Measurements from ENCODE around the gene ACSL3.

ACSL3 gene

GRCh38 chr2:222902660-222903059 is 41.8 kb downstream of the ACSL3 start:
- no peak overlapping the region for H2AFZ ChIP-seq (ENCODE audit: low read length)
- no peak overlapping the region for H3K4me2 ChIP-seq (ENCODE audit: low read depth, low read length, poor library complexity, severe bottlenecking)
- no peaks in the 10 kb centered on the region for H3K4me1 ChIP-seq (ENCODE audit: insufficient read depth, low read length, poor library complexity, severe bottlenecking)
- no peaks in the 10 kb centered on the region for H3K9me2 ChIP-seq (replicated peaks; ENCODE audit: low read depth, low read length)
- H3K9me3 ChIP-seq (ENCODE audit: insufficient read depth, low read depth, low read length): no peaks in the 10 kb centered on the region
- H3F3A ChIP-seq (ENCODE audit: low read depth): no peaks in the 10 kb centered on the region
- H3K36me3 ChIP-seq (ENCODE audit: insufficient read depth, low read length): peaks cover 20% of the 10 kb centered on the region; the same call in 1 of the 2 replicates
- H3K4me3 ChIP-seq (ENCODE audit: low read length, poor library complexity, severe bottlenecking): no peak overlapping the region
- H3K27me3 ChIP-seq (ENCODE audit: insufficient read depth, low read length, poor library complexity, severe bottlenecking): no peaks in the 10 kb centered on the region
- peaks cover 28% of the 10 kb centered on the region for H4K20me1 ChIP-seq (ENCODE audit: insufficient read depth, low read length, poor library complexity, severe bottlenecking)
- TF ChIP-seq CTCF (conservative IDR thresholded peaks at IDR 0.05; ENCODE audit: low read length): no peak
- TF ChIP-seq EZH2phosphoT487 (IDR thresholded peaks at IDR 0.05; ENCODE audit: borderline replicate concordance): no peak
- H3K9ac ChIP-seq (ENCODE audit: low read depth, low read length, poor library complexity, severe bottlenecking): no peak overlapping the region
- peaks cover 65% of the 10 kb centered on the region for H3K79me2 ChIP-seq (ENCODE audit: insufficient read depth, low read length)

- H2AFZ ChIP-seq (ENCODE audit: low read length): no peak overlapping the region
- H3F3A ChIP-seq (ENCODE audit: low read depth): no peaks in the 10 kb centered on the region
- H3K4me1 ChIP-seq (ENCODE audit: insufficient read depth, low read length, poor library complexity, severe bottlenecking): no peaks in the 10 kb centered on the region
- H3K9me2 ChIP-seq (replicated peaks; ENCODE audit: low read depth, low read length): no peaks in the 10 kb centered on the region
- H3K4me2 ChIP-seq (ENCODE audit: low read depth, low read length, poor library complexity, severe bottlenecking): no peak overlapping the region
- no peaks in the 10 kb centered on the region for H3K9me3 ChIP-seq (ENCODE audit: insufficient read depth, low read depth, low read length)
- peaks cover 65% of the 10 kb centered on the region; the same call in 1 of the 2 replicates for H3K79me2 ChIP-seq (ENCODE audit: insufficient read depth, low read length)
- H4K20me1 ChIP-seq (ENCODE audit: insufficient read depth, low read length, poor library complexity, severe bottlenecking): peaks cover 32% of the 10 kb centered on the region
- H3K27me3 ChIP-seq (ENCODE audit: insufficient read depth, low read length, poor library complexity, severe bottlenecking): no peaks in the 10 kb centered on the region
- peaks cover 23% of the 10 kb centered on the region; the same call in 1 of the 2 replicates for H3K36me3 ChIP-seq (ENCODE audit: insufficient read depth, low read length)
- TF ChIP-seq EZH2phosphoT487 (IDR thresholded peaks at IDR 0.05; ENCODE audit: borderline replicate concordance) (no peak), CTCF (conservative IDR thresholded peaks at IDR 0.05; ENCODE audit: low read length) (peak; percentile 77)
- no peak overlapping the region for H3K4me3 ChIP-seq (ENCODE audit: low read length, poor library complexity, severe bottlenecking)
- no peak overlapping the region for H3K9ac ChIP-seq (ENCODE audit: low read depth, low read length, poor library complexity, severe bottlenecking)
These were observed 42.7 kb downstream of the ACSL3 start for GRCh38 chr2:222903234-222904220.

- Histone ChIP-seq H3F3A (ENCODE audit: low read depth) (no peaks in the 10 kb centered on the region), H3K4me3 (ENCODE audit: low read length, poor library complexity, severe bottlenecking) (no peak overlapping the region), H3K9me3 (ENCODE audit: insufficient read depth, low read depth, low read length) (no peaks in the 10 kb centered on the region), H3K4me2 (ENCODE audit: low read depth, low read length, poor library complexity, severe bottlenecking) (no peak overlapping the region), H3K36me3 (ENCODE audit: insufficient read depth, low read length) (peaks cover 33% of the 10 kb centered on the region), H3K4me1 (ENCODE audit: insufficient read depth, low read length, poor library complexity, severe bottlenecking) (no peaks in the 10 kb centered on the region), H3K9ac (ENCODE audit: low read depth, low read length, poor library complexity, severe bottlenecking) (no peak overlapping the region), H3K9me2 (replicated peaks; ENCODE audit: low read depth, low read length) (no peaks in the 10 kb centered on the region), H2AFZ (ENCODE audit: low read length) (no peak overlapping the region), H4K20me1 (ENCODE audit: insufficient read depth, low read length, poor library complexity, severe bottlenecking) (peaks cover 22% of the 10 kb centered on the region), H3K27me3 (ENCODE audit: insufficient read depth, low read length, poor library complexity, severe bottlenecking) (no peaks in the 10 kb centered on the region), H3K79me2 (ENCODE audit: insufficient read depth, low read length) (peaks cover 55% of the 10 kb centered on the region; the same call in 1 of the 2 replicates)
- TF ChIP-seq EZH2phosphoT487 (IDR thresholded peaks at IDR 0.05; ENCODE audit: borderline replicate concordance) (no peak), CTCF (conservative IDR thresholded peaks at IDR 0.05; ENCODE audit: low read length) (no peak)
These were observed 43.9 kb downstream of the ACSL3 start for GRCh38 chr2:222904557-222905258.

All from Loucy (cell line).